ENCODE measurements around the gene ZNF683. TPM values are rescaled to one million over a fixed set of nuclear protein-coding genes. Genes with fewer than 3 reads are reported as not detected.
"Not testable (repeated sequence)": the region's sequence is repeated elsewhere in the genome, so short reads cannot be mapped to it uniquely, and the experiment has no call there.

Gene ZNF683
- total RNA-seq, 2 experiments from 2014 or later = 7.0 to 26.3 TPM

DNA sequence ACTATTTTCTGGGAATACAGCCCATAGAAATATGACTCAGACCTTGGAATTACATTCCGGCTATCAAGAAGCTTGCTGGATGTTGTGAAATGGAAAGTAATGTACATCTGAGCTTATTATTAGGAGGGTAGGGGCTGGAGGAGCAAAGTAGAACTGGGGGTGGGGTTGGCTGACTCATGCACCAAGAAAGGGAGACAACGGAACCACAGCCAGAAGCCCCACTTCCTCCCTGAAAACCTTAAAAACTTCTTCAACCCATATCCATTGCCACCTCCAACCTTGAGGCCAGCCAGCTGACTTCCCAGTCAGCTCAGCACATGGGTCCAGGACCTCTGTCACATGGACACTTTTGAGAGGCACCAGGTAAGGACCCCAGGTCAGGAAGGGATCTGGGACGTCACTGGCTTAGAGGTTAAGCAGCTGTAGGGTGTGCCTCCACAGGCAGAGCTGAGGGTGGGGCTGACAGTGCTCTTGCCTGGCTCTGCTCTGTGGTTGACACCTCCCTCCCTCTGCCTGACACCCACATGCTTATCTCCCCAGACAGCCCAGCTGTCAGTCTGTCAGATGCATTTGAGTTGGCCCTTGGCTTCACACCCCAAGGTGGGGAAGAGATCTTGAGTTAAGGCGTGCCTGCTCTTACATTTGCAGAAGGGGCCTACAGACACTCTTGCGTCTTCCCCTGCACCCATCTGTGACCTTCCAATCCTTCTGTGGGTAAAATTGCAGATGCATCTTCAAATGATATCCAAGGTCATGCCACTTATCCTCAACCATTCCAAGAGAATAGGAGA lies 5.7 kb upstream of the ZNF683 start:
- Mint-ChIP-seq H3K36me3 (peaks cover 4% of the 10 kb centered on the region), H3K4me3 (peak overlapping the region; percentile 29), H3K27ac (peak overlapping the region; percentile 87), H3K9me3 (ENCODE audit: low read depth) (no peaks in the 10 kb centered on the region), H3K27me3 (peaks cover 2% of the 10 kb centered on the region), H3K4me1 (peaks cover 75% of the 10 kb centered on the region)
- DNase-seq (peak; percentile 96), ATAC-seq (peak; percentile 96)
- CTCF ChIA-PET = interaction anchor here (0.7 to 11.9 kb wide), 19 partner anchors 8 to 252 kb away, joined by 3 to 180 read pairs (median 6); partner anchors contain the start of genes CD52, CEP85, SH3BGRL3 and ZNF593

GRCh38 chr1:26376050-26376449 lies 3.5 kb upstream of the ZNF683 start:
- CTCF ChIA-PET = interaction anchor here (3.3 to 11.9 kb wide), 5 partner anchors 7 to 142 kb away, joined by 18 to 180 read pairs (median 100); partner anchors contain the start of gene CEP85
- Mint-ChIP-seq H3K27me3 (peaks cover 2% of the 10 kb centered on the region), H3K4me3 (no peak overlapping the region), H3K9me3 (ENCODE audit: low read depth) (peaks cover under 1% of the 10 kb centered on the region), H3K4me1 (peaks cover 90% of the 10 kb centered on the region), H3K36me3 (peaks cover 5% of the 10 kb centered on the region), H3K27ac (peak overlapping the region; percentile 81)
- DNase-seq = no peak
- ATAC-seq = no peak

DNA sequence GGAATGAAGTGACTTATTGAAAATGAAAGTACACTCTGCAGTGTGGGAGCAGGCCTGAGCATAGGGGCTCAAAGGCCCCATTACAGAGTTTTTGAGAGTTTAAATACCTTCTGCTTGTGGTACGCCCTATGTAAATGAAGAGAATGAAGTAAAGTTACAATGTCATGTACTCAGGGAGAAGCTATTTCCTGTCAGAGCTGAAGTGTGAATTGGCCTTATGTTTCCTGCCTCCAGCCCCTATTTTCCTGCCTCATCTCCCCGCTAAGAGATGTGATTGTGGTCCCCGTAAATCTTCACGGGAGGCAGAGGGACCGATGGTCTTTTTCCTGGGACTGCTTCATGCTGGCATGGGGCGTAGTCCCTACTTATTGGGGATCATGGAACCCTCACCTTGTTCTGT lies 2.5 kb upstream of the ZNF683 start:
- Mint-ChIP-seq H3K4me3 (peak overlapping the region; percentile 13), H3K27ac (peak overlapping the region; percentile 81), H3K4me1 (peaks cover 91% of the 10 kb centered on the region), H3K36me3 (peaks cover 9% of the 10 kb centered on the region), H3K9me3 (ENCODE audit: low read depth) (peaks cover 5% of the 10 kb centered on the region), H3K27me3 (no peaks in the 10 kb centered on the region)
- DNase-seq (no peak), ATAC-seq (no peak)
- CTCF ChIA-PET = interaction anchor here (0.8 to 11.9 kb wide), 10 partner anchors 10 to 99 kb away, joined by 3 to 180 read pairs (median 4); partner anchors contain the start of gene SH3BGRL3

- not testable (repeated sequence) for ATAC-seq; H3K27me3 Mint-ChIP-seq; H3K36me3 Mint-ChIP-seq; H3K9me3 Mint-ChIP-seq (ENCODE audit: low read depth)
- Mint-ChIP-seq H3K27ac (peak overlapping the region; percentile 81), H3K4me1 (peaks cover 94% of the 10 kb centered on the region), H3K4me3 (peak overlapping the region; percentile 13)
- CTCF ChIA-PET = interaction anchor here (0.8 to 11.9 kb wide), 9 partner anchors 12 to 98 kb away, joined by 3 to 180 read pairs (median 4); partner anchors contain the start of gene CD52
- peak; percentile 56 for DNase-seq
Measured at GRCh38 chr1:26374361-26374760, 1.8 kb upstream of the ZNF683 start.

- Mint-ChIP-seq H3K36me3 (peaks cover 9% of the 10 kb centered on the region), H3K4me1 (peaks cover 89% of the 10 kb centered on the region), H3K27ac (peak overlapping the region; percentile 81), H3K9me3 (ENCODE audit: low read depth) (peaks cover 5% of the 10 kb centered on the region), H3K4me3 (no peak overlapping the region), H3K27me3 (no peaks in the 10 kb centered on the region)
- no peak for ATAC-seq
- CTCF ChIA-PET = interaction anchor here (1.1 to 11.9 kb wide), 9 partner anchors 11 to 139 kb away, joined by 3 to 180 read pairs (median 7); partner anchors contain the start of genes CD52 and CEP85
- no peak for DNase-seq
Measured at GRCh38 chr1:26373789-26374188, 1.2 kb upstream of the ZNF683 start.

DNA sequence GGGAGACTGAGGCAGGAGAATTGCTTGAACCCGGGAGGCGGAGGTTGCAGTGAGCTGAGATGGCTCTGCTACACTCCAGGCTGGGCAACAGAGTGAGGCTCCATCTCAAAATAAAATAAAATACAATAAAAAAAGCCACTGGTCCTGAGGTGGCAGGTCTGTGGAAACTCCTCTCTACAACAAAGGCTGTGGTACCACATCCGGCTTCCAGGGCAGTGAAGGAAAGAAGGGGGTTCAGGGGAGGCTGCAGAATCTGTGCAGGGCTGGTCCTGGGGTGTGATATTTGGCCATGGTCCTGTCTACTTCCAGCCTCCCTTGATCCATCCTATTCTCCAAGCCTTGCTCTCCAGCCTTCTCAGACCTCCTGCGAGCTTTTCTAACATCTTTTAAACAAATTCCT lies 731 bp upstream of the ZNF683 start:
- H3K4me1 Mint-ChIP-seq = peaks cover 87% of the 10 kb centered on the region
- CTCF ChIA-PET = interaction anchor here (0.6 to 11.9 kb wide), 10 partner anchors 8 to 139 kb away, joined by 3 to 180 read pairs (median 6); partner anchors contain the start of genes CD52 and CEP85
- peaks cover 5% of the 10 kb centered on the region for H3K9me3 Mint-ChIP-seq (ENCODE audit: low read depth)
- peak; percentile 82 for DNase-seq
- peak; percentile 61 for ATAC-seq
- H3K27me3 Mint-ChIP-seq = no peaks in the 10 kb centered on the region
- peak overlapping the region; percentile 81 for H3K27ac Mint-ChIP-seq
- no peak overlapping the region for H3K4me3 Mint-ChIP-seq
- H3K36me3 Mint-ChIP-seq = peaks cover 7% of the 10 kb centered on the region

DNA sequence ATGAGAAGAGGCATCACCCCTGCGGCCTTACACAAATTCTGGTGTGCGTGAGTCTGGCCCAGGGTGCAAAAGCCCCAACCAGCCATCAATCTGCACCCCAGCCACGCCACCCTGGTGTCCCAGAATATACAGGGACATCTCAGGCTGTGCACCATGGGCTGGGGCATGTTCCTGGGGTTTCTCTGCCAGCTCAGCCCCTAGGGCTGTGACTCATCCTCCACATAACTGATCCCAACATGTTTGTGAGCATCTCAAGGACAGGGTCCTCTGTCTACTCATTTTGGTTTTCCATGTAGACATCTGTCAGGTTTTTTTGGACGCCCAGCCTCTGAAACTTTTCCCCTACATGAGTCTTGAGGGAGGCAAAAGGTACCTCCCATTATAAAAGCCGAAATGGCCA lies 511 bp downstream of the ZNF683 start:
- Mint-ChIP-seq H3K36me3 (peaks cover 7% of the 10 kb centered on the region), H3K27me3 (no peaks in the 10 kb centered on the region), H3K4me3 (no peak overlapping the region), H3K9me3 (ENCODE audit: low read depth) (peaks cover 5% of the 10 kb centered on the region), H3K4me1 (peaks cover 74% of the 10 kb centered on the region), H3K27ac (peak overlapping the region; percentile 82)
- CTCF ChIA-PET = interaction anchor here (0.8 to 11.9 kb wide), 4 partner anchors 18 to 138 kb away, joined by 3 to 180 read pairs (median 12); partner anchors contain the start of gene CEP85
- DNase-seq = no peak
- ATAC-seq = no peak

DNA sequence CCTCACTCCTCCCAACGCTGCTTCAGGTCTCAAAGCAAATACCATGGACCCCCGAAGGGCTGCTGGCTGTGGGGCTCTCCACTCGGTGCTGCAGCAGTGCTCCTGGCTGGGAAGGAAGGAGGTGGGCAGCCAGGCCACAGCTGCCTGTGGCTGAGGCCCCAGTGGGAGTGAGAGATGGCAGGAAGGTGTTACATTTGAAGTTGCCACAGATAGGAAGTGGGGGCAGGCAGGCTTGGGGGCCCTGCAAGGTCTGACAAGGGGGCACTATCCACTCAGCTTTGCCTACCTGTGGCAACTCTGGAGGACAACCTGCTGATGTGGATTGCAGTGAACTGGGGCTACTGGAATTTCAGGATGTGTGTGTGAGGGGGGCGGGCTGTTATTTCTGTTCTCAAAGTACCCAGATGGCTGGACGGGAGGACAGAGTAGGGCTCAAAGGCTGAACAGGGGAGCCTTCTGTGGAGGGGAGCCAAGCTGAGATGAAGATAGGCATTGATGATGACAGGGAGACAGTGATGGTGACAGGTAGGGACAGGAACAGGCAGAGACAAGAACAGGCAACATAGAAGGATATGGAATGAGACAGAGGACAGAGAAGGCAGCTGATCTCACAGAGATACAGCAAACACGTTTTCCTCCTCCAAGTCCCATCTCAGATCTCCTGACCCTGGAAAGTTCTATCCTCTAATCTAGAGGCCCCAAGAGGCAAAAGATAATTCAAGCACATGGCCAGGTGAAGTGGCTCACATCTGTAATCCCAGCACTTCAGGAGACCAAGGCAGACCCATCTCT lies 1.8 kb downstream of the ZNF683 start:
- CTCF ChIA-PET = interaction anchor here (0.9 to 4.7 kb wide), 10 partner anchors 7 to 226 kb away, joined by 3 to 28 read pairs (median 7); no protein-coding TSS in a partner anchor
- Mint-ChIP-seq H3K9me3 (ENCODE audit: low read depth) (peaks cover 5% of the 10 kb centered on the region), H3K27ac (peak overlapping the region; percentile 82), H3K4me3 (peak overlapping the region; percentile 70), H3K36me3 (peaks cover 7% of the 10 kb centered on the region), H3K4me1 (peaks cover 65% of the 10 kb centered on the region), H3K27me3 (no peaks in the 10 kb centered on the region)
- peak; percentile 65 for DNase-seq
- ATAC-seq = no peak

GRCh38 chr1:26368486-26368885 lies 4.1 kb downstream of the ZNF683 start:
- peaks cover 5% of the 10 kb centered on the region for H3K9me3 Mint-ChIP-seq (ENCODE audit: low read depth)
- no peak for DNase-seq
- peaks cover 10% of the 10 kb centered on the region for H3K27me3 Mint-ChIP-seq
- peaks cover 7% of the 10 kb centered on the region for H3K36me3 Mint-ChIP-seq
- CTCF ChIA-PET = interaction anchor here (1.2 to 4.7 kb wide), 3 partner anchors 9 to 83 kb away, joined by 4 to 28 read pairs (median 5); no protein-coding TSS in a partner anchor
- peaks cover 58% of the 10 kb centered on the region for H3K4me1 Mint-ChIP-seq
- H3K4me3 Mint-ChIP-seq = no peak overlapping the region
- no peak overlapping the region for H3K27ac Mint-ChIP-seq
- ATAC-seq = no peak

GRCh38 chr1:26368006-26368405 lies 4.5 kb downstream of the ZNF683 start:
- Mint-ChIP-seq H3K9me3 (ENCODE audit: low read depth) (peaks cover 5% of the 10 kb centered on the region), H3K36me3 (peaks cover 7% of the 10 kb centered on the region), H3K27me3 (peaks cover 10% of the 10 kb centered on the region), H3K4me1 (peaks cover 58% of the 10 kb centered on the region), H3K4me3 (peak overlapping the region; percentile 1), H3K27ac (no peak overlapping the region)
- CTCF ChIA-PET = interaction anchor here (1.2 to 4.7 kb wide), 4 partner anchors 10 to 83 kb away, joined by 4 to 28 read pairs (median 6); no protein-coding TSS in a partner anchor
- ATAC-seq = no peak
- no peak for DNase-seq

GRCh38 chr1:26367441-26367840 lies 5.1 kb downstream of the ZNF683 start:
- no peak overlapping the region for H3K27ac Mint-ChIP-seq
- peaks cover 54% of the 10 kb centered on the region for H3K4me1 Mint-ChIP-seq
- H3K4me3 Mint-ChIP-seq = no peak overlapping the region
- peaks cover 7% of the 10 kb centered on the region for H3K36me3 Mint-ChIP-seq
- DNase-seq (no peak), ATAC-seq (no peak)
- peaks cover 5% of the 10 kb centered on the region for H3K9me3 Mint-ChIP-seq (ENCODE audit: low read depth)
- peaks cover 10% of the 10 kb centered on the region for H3K27me3 Mint-ChIP-seq
- CTCF ChIA-PET = interaction anchor here (1.2 to 4.7 kb wide), 4 partner anchors 10 to 82 kb away, joined by 4 to 28 read pairs (median 6); no protein-coding TSS in a partner anchor

GRCh38 chr1:26364956-26365355 lies 7.6 kb downstream of the ZNF683 start:
- Mint-ChIP-seq H3K36me3 (peaks cover 2% of the 10 kb centered on the region), H3K9me3 (ENCODE audit: low read depth) (no peaks in the 10 kb centered on the region), H3K27me3 (peaks cover 23% of the 10 kb centered on the region), H3K4me1 (peaks cover 47% of the 10 kb centered on the region), H3K27ac (no peak overlapping the region), H3K4me3 (no peak overlapping the region)
- CTCF ChIA-PET = interaction anchor here (1.1 to 8.9 kb wide), 18 partner anchors 11 to 195 kb away, joined by 3 to 142 read pairs (median 14); partner anchors contain the start of genes CD52, CEP85, CRYBG2 and ZNF593
- no peak for ATAC-seq
- DNase-seq = no peak
